Thyroid gland (tissue), 4 donors: Measurements from ENCODE around the gene SQSTM1. TPM values are rescaled to one million over a fixed set of nuclear protein-coding genes. Genes with fewer than 3 reads are reported as not detected.
A peak's percentile ranks its signal among the peaks of the same experiment; 100 is the strongest.

Experiments used
- DNase-seq, 2 donors: peaks; one replicate each; pipeline ENCODE4 v3.0.0-alpha.2; 2019
- H3K27ac ChIP-seq, 3 donors: fragments of 200-600 bp; sonication (generic); 1 replicate in 2 of 3; 2 replicates in 1 of 3; pipeline ENCODE4 v1.5.1; 2016 to 2019; ENCODE audit warnings: mild to moderate bottlenecking in 1 of 3, moderate library complexity in 1 of 3
- H3K27me3 ChIP-seq: fragments of 200-600 bp; sonication (generic); one replicate; pipeline ENCODE4 v1.5.1; 2019
- H3K36me3 ChIP-seq, 2 donors: fragments of 200-600 bp; sonication (generic); one replicate each; pipeline ENCODE4 v1.5.1; 2016 to 2019
- H3K4me1 ChIP-seq, 2 donors: fragments of 200-600 bp; sonication (generic); one replicate each; pipeline ENCODE4 v1.5.1; 2017 to 2019
- H3K4me3 ChIP-seq, 3 donors: fragments of 200-600 bp; sonication (generic); replicated peaks in 1 of 3; 1 replicate in 2 of 3; 2 replicates in 1 of 3; pipeline ENCODE4 v1.5.1; 2016; ENCODE audit warnings: mild to moderate bottlenecking in 1 of 3
- H3K9me3 ChIP-seq: fragments of 200-600 bp; sonication (generic); one replicate; pipeline ENCODE4 v1.5.1; 2017
- POLR2A ChIP-seq, 2 donors: fragments of 450-650 bp; IDR thresholded peaks; one replicate each; pipeline ENCODE4 v1.6.1; 2017; ENCODE audit warnings: antibody characterized with exemption in 2 of 2, mild to moderate bottlenecking in 2 of 2, moderate library complexity in 1 of 2
- WGBS, 2 donors: methylation state at CpG; one replicate each; pipeline ENCODE4 v1.1.5; 2017; 5-methylcytosine and 5-hydroxymethylcytosine counted together
- intact Hi-C: fragments of 100-400 bp; cut with DNase I; formaldehyde crosslinking; loops from one replicate; pipeline ENCODE4 v1.15.1; 2023
- total RNA-seq, 4 donors: library from RNA; depleted of rRNA; stranded (reverse); fragments of >200 nt; gene quantifications; one replicate each; pipeline ENCODE4 v1.2.3, GENCODE V29; 2016
- TF ChIP-seq, protein P1 (sequence below), 6 experiments: fragments of 200-600 bp in 3 of 6; fragments of 450-650 bp in 3 of 6; sonication (generic) in 3 of 6; IDR thresholded peaks; one replicate each; pipeline ENCODE4 v1.5.1; 2016 to 2019; ENCODE audit warnings: antibody characterized with exemption in 6 of 6, mild to moderate bottlenecking in 2 of 6, inconsistent platforms in 1 of 6, moderate library complexity in 1 of 6

SQSTM1 gene
- total RNA-seq, 4 donors from 2014 or later, result 649 to 1,146 (median 971) TPM

DNA sequence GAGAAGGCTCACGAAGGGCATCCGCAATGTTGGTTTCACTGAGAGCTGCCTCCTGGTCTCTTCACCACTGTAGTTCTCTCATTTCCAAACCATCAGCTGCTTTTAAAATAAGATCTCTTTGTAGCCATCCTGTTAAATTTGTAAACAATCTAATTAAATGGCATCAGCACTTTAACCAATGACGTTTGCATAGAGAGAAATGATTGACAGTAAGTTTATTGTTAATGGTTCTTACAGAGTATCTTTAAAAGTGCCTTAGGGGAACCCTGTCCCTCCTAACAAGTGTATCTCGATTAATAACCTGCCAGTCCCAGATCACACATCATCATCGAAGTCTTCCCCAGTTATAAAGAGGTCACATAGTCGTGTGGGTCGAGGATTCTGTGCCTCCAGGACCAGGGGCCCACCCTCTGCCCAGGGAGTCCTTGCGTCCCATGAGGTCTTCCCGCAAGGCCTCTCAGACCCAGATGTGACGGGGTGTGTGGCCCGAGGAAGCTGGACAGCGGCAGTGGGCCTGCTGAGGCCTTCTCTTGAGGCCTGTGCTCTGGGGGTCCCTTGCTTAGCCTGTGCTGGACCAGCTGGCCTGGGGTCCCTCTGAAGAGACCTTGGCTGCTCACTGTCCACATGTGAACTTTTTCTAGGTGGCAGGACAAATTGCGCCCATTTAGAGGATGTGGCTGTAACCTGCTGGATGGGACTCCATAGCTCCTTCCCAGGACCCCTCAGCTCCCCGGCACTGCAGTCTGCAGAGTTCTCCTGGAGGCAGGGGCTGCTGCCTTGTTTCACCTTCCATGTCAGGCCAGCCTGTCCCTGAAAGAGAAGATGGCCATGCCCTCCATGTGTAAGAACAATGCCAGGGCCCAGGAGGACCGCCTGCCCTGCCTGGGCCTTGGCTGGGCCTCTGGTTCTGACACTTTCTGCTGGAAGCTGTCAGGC lies 16.6 kb downstream of the SQSTM1 start:
- Histone ChIP-seq H3K36me3 (peaks cover 49 to 57% of the 10 kb centered on the region in 2 donors), H3K27ac (peak overlapping the region in 1 of 3 donors; percentile 12), H3K4me1 (no peaks in the 10 kb centered on the region), H3K9me3 (no peaks in the 10 kb centered on the region), H3K27me3 (no peaks in the 10 kb centered on the region), H3K4me3 (no peak overlapping the region)
- no peak for DNase-seq
- intact Hi-C loops, result no loop called here
- no peak for TF ChIP-seq POLR2A (IDR thresholded peaks at IDR 0.05)
- TF ChIP-seq, protein P1, sequence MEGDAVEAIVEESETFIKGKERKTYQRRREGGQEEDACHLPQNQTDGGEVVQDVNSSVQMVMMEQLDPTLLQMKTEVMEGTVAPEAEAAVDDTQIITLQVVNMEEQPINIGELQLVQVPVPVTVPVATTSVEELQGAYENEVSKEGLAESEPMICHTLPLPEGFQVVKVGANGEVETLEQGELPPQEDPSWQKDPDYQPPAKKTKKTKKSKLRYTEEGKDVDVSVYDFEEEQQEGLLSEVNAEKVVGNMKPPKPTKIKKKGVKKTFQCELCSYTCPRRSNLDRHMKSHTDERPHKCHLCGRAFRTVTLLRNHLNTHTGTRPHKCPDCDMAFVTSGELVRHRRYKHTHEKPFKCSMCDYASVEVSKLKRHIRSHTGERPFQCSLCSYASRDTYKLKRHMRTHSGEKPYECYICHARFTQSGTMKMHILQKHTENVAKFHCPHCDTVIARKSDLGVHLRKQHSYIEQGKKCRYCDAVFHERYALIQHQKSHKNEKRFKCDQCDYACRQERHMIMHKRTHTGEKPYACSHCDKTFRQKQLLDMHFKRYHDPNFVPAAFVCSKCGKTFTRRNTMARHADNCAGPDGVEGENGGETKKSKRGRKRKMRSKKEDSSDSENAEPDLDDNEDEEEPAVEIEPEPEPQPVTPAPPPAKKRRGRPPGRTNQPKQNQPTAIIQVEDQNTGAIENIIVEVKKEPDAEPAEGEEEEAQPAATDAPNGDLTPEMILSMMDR (IDR thresholded peaks at IDR 0.05), result no peak
- WGBS, 2 donors, result 87% methylated on average over 11 to 15 of the region's 15 CpGs

DNA sequence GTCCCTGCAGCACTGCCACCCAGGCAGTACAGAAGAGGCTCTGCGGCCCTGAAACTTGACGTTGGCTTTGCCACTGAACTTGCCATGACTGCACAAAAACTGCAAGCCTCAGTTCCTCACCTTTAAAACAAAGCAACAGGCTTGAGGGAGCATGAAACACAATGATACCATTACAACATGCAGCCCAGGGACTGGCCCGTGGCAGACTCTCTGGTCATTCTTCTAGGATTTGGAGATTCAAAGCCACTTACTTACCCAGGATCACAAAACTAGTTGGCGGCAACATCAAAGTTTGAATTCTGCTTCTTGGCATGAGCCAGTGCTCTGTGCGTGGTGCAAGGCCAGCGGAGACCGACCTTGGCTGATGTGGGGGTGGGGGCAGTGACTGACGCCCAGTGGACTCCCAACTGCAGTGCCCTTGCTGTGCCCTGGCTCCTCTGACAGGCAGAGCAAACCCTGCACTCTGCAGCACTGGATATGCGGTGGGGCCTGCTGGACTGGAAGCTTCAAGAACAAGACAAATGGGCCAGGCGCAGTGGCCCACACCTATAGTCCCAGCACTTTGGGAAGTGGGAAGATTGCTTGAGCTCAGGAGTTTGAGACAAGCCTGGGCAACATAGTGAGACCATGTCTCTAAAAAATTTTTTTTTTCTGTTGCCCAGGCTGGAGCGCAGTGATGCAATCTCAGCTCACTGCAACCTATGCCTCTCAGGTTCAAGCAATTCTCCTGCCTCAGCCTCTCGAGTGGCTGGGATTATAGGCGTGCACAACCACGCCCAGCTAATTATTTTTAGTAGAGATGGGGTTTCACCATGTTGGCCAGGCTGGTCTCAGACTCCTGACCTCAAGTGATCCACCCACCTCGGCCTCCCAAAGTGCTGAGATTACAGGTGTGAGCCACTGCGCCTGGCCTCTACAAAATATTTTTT lies 18.9 kb downstream of the SQSTM1 start:
- Histone ChIP-seq H3K27me3 (no peaks in the 10 kb centered on the region), H3K27ac (no peak overlapping the region), H3K4me1 (peaks cover 0 to 4% of the 10 kb centered on the region in 2 donors), H3K4me3 (no peak overlapping the region), H3K36me3 (peaks cover 31 to 37% of the 10 kb centered on the region in 2 donors), H3K9me3 (no peaks in the 10 kb centered on the region)
- no peak for DNase-seq
- WGBS, 2 donors, result 90 to 92% methylated on average over 12 to 16 of the region's 16 CpGs
- no peak for TF ChIP-seq POLR2A (IDR thresholded peaks at IDR 0.05)
- TF ChIP-seq, protein P1 (IDR thresholded peaks at IDR 0.05), result no peak
- intact Hi-C loops, result no loop called here

DNA sequence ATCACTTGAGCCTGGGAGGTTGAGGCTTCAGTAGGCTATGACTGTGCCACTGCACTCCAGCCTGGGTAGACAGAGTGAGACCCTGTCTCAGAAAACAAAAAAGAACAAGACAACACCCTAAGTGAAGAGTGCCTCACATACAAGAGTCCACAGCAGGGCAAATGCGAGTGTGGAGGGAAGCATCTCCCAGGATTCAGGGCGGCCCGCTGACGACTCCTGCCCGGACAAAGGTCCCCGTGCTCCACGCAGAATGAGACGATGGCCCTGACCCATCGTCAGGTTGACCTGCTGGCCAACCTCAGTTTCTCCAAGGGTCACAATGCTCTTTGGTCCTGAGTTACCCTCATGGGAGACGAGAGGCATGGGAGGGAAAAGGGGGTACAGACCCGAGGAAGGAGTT lies 19.6 kb downstream of the SQSTM1 start:
- WGBS, 2 donors, result 90 to 94% methylated on average over 11 of the region's 11 CpGs
- H3K36me3 ChIP-seq, result peaks cover 31 to 32% of the 10 kb centered on the region in 2 donors
- intact Hi-C loops, result no loop called here

DNA sequence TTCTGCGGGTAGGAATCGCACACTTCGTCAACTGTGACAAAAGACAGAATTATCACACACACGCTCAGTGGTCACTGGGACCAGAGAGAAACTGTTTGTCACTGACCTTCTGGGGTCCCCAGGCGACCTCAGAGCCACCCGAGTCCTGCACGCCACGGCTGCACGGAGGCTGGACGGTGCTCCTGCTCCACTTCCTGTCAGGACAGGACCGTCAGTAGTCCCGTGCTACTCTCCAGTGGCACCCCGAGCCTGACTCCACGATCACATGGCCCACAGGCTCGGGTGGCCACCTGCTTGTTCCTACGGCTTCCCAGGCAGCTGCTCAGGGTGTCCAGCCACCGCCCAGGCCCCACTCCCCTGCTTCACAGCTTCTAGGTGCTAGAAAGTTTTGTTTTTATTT lies 20.1 kb downstream of the SQSTM1 start:
- TF ChIP-seq POLR2A (IDR thresholded peaks at IDR 0.05), result no peak
- TF ChIP-seq, protein P1 (IDR thresholded peaks at IDR 0.05), result no peak
- no peak for DNase-seq

More for the DNA sequence above, 19.6 kb downstream of the SQSTM1 start:
- no peak overlapping the region for H3K27ac ChIP-seq
- no peaks in the 10 kb centered on the region for H3K9me3 ChIP-seq
- H3K27me3 ChIP-seq, result no peaks in the 10 kb centered on the region
- no peak overlapping the region for H3K4me3 ChIP-seq
- H3K4me1 ChIP-seq, result peaks cover 0 to 4% of the 10 kb centered on the region in 2 donors
- DNase-seq, result no peak
- no peak for TF ChIP-seq POLR2A (IDR thresholded peaks at IDR 0.05)
- TF ChIP-seq, protein P1 (IDR thresholded peaks at IDR 0.05), result no peak

More for the DNA sequence above, 20.1 kb downstream of the SQSTM1 start:
- Histone ChIP-seq H3K27ac (no peak overlapping the region), H3K4me1 (peaks cover 0 to 4% of the 10 kb centered on the region in 2 donors), H3K27me3 (no peaks in the 10 kb centered on the region), H3K4me3 (no peak overlapping the region), H3K36me3 (peaks cover 28 to 29% of the 10 kb centered on the region in 2 donors), H3K9me3 (no peaks in the 10 kb centered on the region)
- intact Hi-C loops, result no loop called here
- WGBS, 2 donors, result 86 to 91% methylated on average over 5 to 17 of the region's 17 CpGs
